HEK293 (cell line): Measurements from ENCODE around the gene TMPRSS7.

Source experiments
- CTCF ChIA-PET: fragments of 350-600 bp; formaldehyde crosslinking; extraction: SDS; loops from one replicate; lab custom pipeline; 2021; ENCODE audit warnings: antibody characterized with exemption; lab: Yijun Ruan, JAX
- POLR2A ChIA-PET: fragments of 300-600 bp; formaldehyde crosslinking; extraction: SDS; loops from one replicate; lab custom pipeline; 2020; ENCODE audit warnings: antibody characterized with exemption, inconsistent platforms; lab: Yijun Ruan, JAX
- H3K27ac ChIP-seq: fragments of 200-500 bp; sonication (Bioruptor generic); 2 replicates; pipeline ENCODE4 v1.5.1; 2014; ENCODE audit warnings: low read depth, low read length, control low read depth, inconsistent platforms; ENCODE audit errors: extremely low read depth
- H3K36me3 ChIP-seq, 2 experiments: fragments of 200-500 bp in 1 of 2; sonication (Bioruptor generic) in 1 of 2; 1 replicate in 1 of 2; 2 replicates in 1 of 2; pipeline ENCODE4 v1.5.1; 2014 to 2017; ENCODE audit warnings: inconsistent platforms in 2 of 2, low read length in 2 of 2; ENCODE audit not compliant: control insufficient read depth in 2 of 2, insufficient read depth in 1 of 2
- H3K4me1 ChIP-seq: fragments of 200-500 bp; sonication (Bioruptor generic); 2 replicates; pipeline ENCODE4 v1.5.1; 2014; ENCODE audit warnings: mild to moderate bottlenecking, low read length, inconsistent platforms; ENCODE audit not compliant: control insufficient read depth, insufficient read depth
- H3K4me3 ChIP-seq: 2 replicates; pipeline ENCODE4 v1.5.1; 2011; ENCODE audit warnings: low read depth, mild to moderate bottlenecking, control low read depth, low read length, moderate library complexity
- H3K9me3 ChIP-seq: fragments of 200-500 bp; sonication (Bioruptor generic); 2 replicates; pipeline ENCODE4 v1.5.1; 2014; ENCODE audit warnings: low read depth, low read length, inconsistent platforms; ENCODE audit not compliant: control insufficient read depth, insufficient read depth
- GFI1B ChIP-seq: fragments of 450-650 bp; formaldehyde crosslinking; IDR thresholded peaks from 2 replicates; pipeline ENCODE4 v1.5.1; 2016; ENCODE audit warnings: missing biosample characterization, missing genetic modification characterization
- GLIS1 ChIP-seq: fragments of 450-650 bp; formaldehyde crosslinking; IDR thresholded peaks from 2 replicates; pipeline ENCODE4 v1.5.1; 2016; ENCODE audit warnings: missing biosample characterization, missing genetic modification characterization
- MEIS1 ChIP-seq: sonication (generic); formaldehyde crosslinking; IDR thresholded peaks from 2 replicates; pipeline ENCODE4 v1.8.1; 2022; ENCODE audit warnings: missing genetic modification reagents, mild to moderate bottlenecking, borderline replicate concordance
- RBAK ChIP-seq: fragments of 450-650 bp; formaldehyde crosslinking; IDR thresholded peaks from 2 replicates; pipeline ENCODE4 v1.5.1; 2016; ENCODE audit warnings: missing biosample characterization, missing genetic modification characterization
- WT1 ChIP-seq: fragments of 450-650 bp; formaldehyde crosslinking; IDR thresholded peaks from 2 replicates; pipeline ENCODE4 v1.5.1; 2016; ENCODE audit warnings: missing biosample characterization, missing genetic modification characterization
- YY2 ChIP-seq: fragments of 450-650 bp; formaldehyde crosslinking; IDR thresholded peaks from 2 replicates; pipeline ENCODE4 v1.5.1; 2016; ENCODE audit warnings: missing biosample characterization, missing genetic modification characterization
- ZBTB17 ChIP-seq: fragments of 450-650 bp; formaldehyde crosslinking; IDR thresholded peaks from 2 replicates; pipeline ENCODE4 v1.5.1; 2016; ENCODE audit warnings: missing biosample characterization, missing genetic modification characterization
- ZFHX2 ChIP-seq: fragments of 450-650 bp; formaldehyde crosslinking; conservative IDR thresholded peaks from 2 replicates; pipeline ENCODE4 v1.5.1; 2016; ENCODE audit warnings: missing biosample characterization, missing genetic modification characterization
- ZNF112 ChIP-seq: fragments of 450-650 bp; formaldehyde crosslinking; IDR thresholded peaks from 2 replicates; pipeline ENCODE4 v1.5.0; 2017; ENCODE audit warnings: missing biosample characterization, missing genetic modification characterization
- ZNF132 ChIP-seq: fragments of 450-650 bp; formaldehyde crosslinking; IDR thresholded peaks from 2 replicates; pipeline ENCODE4 v1.5.1; 2017; ENCODE audit warnings: missing biosample characterization, missing genetic modification characterization, borderline replicate concordance
- ZNF169 ChIP-seq: fragments of 450-650 bp; formaldehyde crosslinking; IDR thresholded peaks from 2 replicates; pipeline ENCODE4 v1.5.1; 2016; ENCODE audit warnings: missing biosample characterization, missing genetic modification characterization
- ZNF202 ChIP-seq: fragments of 450-650 bp; formaldehyde crosslinking; IDR thresholded peaks from 2 replicates; pipeline ENCODE4 v1.5.1; 2016; ENCODE audit warnings: missing biosample characterization, missing genetic modification characterization, borderline replicate concordance
- ZNF248 ChIP-seq: fragments of 450-650 bp; formaldehyde crosslinking; IDR thresholded peaks from 2 replicates; pipeline ENCODE4 v1.5.1; 2017; ENCODE audit warnings: missing biosample characterization, missing genetic modification characterization
- ZNF292 ChIP-seq: fragments of 450-650 bp; formaldehyde crosslinking; IDR thresholded peaks from 2 replicates; pipeline ENCODE4 v1.5.1; 2016; ENCODE audit warnings: low read depth, missing biosample characterization, missing genetic modification characterization, borderline replicate concordance
- ZNF354C ChIP-seq: fragments of 450-650 bp; formaldehyde crosslinking; IDR thresholded peaks from 2 replicates; pipeline ENCODE4 v1.5.1; 2016; ENCODE audit warnings: missing biosample characterization, missing genetic modification characterization, low read depth, borderline replicate concordance
- ZNF391 ChIP-seq: fragments of 450-650 bp; formaldehyde crosslinking; IDR thresholded peaks from 2 replicates; pipeline ENCODE4 v1.5.1; 2016; ENCODE audit warnings: low read depth, missing biosample characterization, missing genetic modification characterization, borderline replicate concordance
- ZNF416 ChIP-seq: fragments of 450-650 bp; formaldehyde crosslinking; IDR thresholded peaks from 2 replicates; pipeline ENCODE4 v1.5.1; 2016; ENCODE audit warnings: missing biosample characterization, missing genetic modification characterization
- ZNF48 ChIP-seq: fragments of 450-650 bp; formaldehyde crosslinking; IDR thresholded peaks from 2 replicates; pipeline ENCODE4 v1.5.1; 2016; ENCODE audit warnings: missing biosample characterization, missing genetic modification characterization
- ZNF510 ChIP-seq: fragments of 450-650 bp; formaldehyde crosslinking; IDR thresholded peaks from 2 replicates; pipeline ENCODE4 v1.5.1; 2018; ENCODE audit warnings: mild to moderate bottlenecking, missing genetic modification characterization, missing biosample characterization; ENCODE audit not compliant: insufficient replicate concordance
- ZNF529 ChIP-seq: fragments of 450-650 bp; formaldehyde crosslinking; IDR thresholded peaks from 2 replicates; pipeline ENCODE4 v1.5.1; 2017; ENCODE audit warnings: missing genetic modification characterization, missing biosample characterization; ENCODE audit not compliant: insufficient replicate concordance
- ZNF561 ChIP-seq: fragments of 450-650 bp; IDR thresholded peaks from 2 replicates; pipeline ENCODE4 v1.5.1; 2018; ENCODE audit warnings: missing biosample characterization, missing genetic modification characterization, borderline replicate concordance
- ZNF621 ChIP-seq: fragments of 450-650 bp; formaldehyde crosslinking; IDR thresholded peaks from 2 replicates; pipeline ENCODE4 v1.5.1; 2017; ENCODE audit warnings: missing biosample characterization, missing genetic modification characterization
- ZNF623 ChIP-seq: fragments of 450-650 bp; formaldehyde crosslinking; IDR thresholded peaks from 2 replicates; pipeline ENCODE4 v1.5.1; 2016; ENCODE audit warnings: missing biosample characterization, missing genetic modification characterization
- ZNF626 ChIP-seq: fragments of 450-650 bp; sonication (Bioruptor Pico); formaldehyde crosslinking; IDR thresholded peaks from 2 replicates; pipeline ENCODE4 v1.5.1; 2018; ENCODE audit warnings: missing biosample characterization, missing genetic modification characterization, inconsistent platforms
- ZNF664 ChIP-seq: fragments of 450-650 bp; formaldehyde crosslinking; IDR thresholded peaks from 2 replicates; pipeline ENCODE4 v1.5.1; 2016; ENCODE audit warnings: missing biosample characterization, missing genetic modification characterization
- ZNF670 ChIP-seq: fragments of 450-650 bp; formaldehyde crosslinking; IDR thresholded peaks from 2 replicates; pipeline ENCODE4 v1.5.1; 2016; ENCODE audit warnings: missing biosample characterization, missing genetic modification characterization, low read depth
- ZSCAN16 ChIP-seq: fragments of 450-650 bp; formaldehyde crosslinking; IDR thresholded peaks from 2 replicates; pipeline ENCODE4 v1.5.1; 2016; ENCODE audit warnings: missing biosample characterization, missing genetic modification characterization
- TF ChIP-seq, protein P1 (sequence below): fragments of 450-650 bp; formaldehyde crosslinking; IDR thresholded peaks from 2 replicates; pipeline ENCODE4 v1.5.1; 2016; ENCODE audit warnings: missing biosample characterization, missing genetic modification characterization
- TF ChIP-seq, protein P2 (sequence below): fragments of 450-650 bp; formaldehyde crosslinking; IDR thresholded peaks from 2 replicates; pipeline ENCODE4 v1.5.1; 2016; ENCODE audit warnings: missing biosample characterization, missing genetic modification characterization
- TF ChIP-seq, protein P3 (sequence below): fragments of 450-650 bp; formaldehyde crosslinking; IDR thresholded peaks from 2 replicates; pipeline ENCODE4 v1.5.1; 2016; ENCODE audit warnings: missing biosample characterization, missing genetic modification characterization, borderline replicate concordance

The TMPRSS7 gene

DNA sequence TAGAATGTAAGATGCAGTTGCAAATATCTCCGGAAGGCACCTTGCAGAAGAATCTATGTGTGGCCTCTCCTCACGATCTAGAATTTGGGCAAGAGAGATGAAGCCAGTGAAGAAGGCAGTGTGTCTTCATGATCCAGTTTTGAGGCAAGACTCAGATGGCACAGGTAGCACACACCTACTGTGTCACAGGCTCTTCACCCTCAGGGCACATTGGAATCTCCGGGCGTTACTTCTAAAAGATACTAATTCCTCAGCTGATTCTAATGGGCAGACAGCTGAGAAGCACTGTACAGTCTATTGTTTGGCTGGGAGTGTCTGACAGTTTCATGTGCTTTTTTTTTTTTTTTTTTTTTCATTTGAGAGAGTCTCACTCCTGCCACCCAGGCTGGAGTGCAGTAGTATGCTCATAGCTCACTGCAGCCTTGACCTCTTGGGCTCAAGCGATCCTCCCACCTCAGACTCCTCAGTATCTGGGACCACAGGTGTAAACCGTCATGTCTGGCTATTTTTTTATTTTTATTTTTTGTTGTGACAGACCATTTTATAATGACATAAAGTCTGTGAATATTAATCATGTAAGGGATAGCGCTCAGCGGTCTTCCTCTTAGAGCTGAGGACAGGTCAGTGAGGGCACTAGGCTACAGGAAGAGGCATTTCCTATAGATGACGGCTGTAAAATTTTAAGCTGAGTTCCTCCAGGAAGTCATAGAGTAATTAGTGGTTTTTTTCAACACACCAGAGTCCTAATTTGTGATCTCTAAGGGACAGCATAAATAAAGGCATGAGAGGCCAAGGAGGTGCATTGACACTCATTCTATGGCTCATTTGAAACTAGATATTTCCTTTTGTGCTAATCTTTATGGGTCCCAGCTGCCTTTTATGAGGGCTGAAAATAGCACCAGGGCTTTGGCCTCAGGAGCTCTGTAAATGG lies 55.7 kb downstream of the TMPRSS7 start:
- no peak overlapping the region for H3K4me3 ChIP-seq
- H3K4me1 ChIP-seq = peaks cover 14% of the 10 kb centered on the region; the same call in 1 of the 2 replicates
- H3K36me3 ChIP-seq = peaks cover 4 to 11% of the 10 kb centered on the region in 2 experiments; a peak in 2 of 3 replicates
- H3K9me3 ChIP-seq = no peaks in the 10 kb centered on the region
- POLR2A ChIA-PET = interaction anchor here (0.6 kb wide), 1 partner anchor 329 kb away, joined by 3 read pairs; no protein-coding TSS in a partner anchor
- H3K27ac ChIP-seq = peak overlapping the region; percentile 68
- CTCF ChIA-PET = interaction anchor here (0.7 kb wide), 1 partner anchor 709 kb away, joined by 4 read pairs; no protein-coding TSS in a partner anchor
- TF ChIP-seq, protein P1, sequence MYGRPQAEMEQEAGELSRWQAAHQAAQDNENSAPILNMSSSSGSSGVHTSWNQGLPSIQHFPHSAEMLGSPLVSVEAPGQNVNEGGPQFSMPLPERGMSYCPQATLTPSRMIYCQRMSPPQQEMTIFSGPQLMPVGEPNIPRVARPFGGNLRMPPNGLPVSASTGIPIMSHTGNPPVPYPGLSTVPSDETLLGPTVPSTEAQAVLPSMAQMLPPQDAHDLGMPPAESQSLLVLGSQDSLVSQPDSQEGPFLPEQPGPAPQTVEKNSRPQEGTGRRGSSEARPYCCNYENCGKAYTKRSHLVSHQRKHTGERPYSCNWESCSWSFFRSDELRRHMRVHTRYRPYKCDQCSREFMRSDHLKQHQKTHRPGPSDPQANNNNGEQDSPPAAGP (tag by site-specific recombination) = peak; percentile 80
- TF ChIP-seq ZNF292 (tag by site-specific recombination) (no peak), GLIS1 (tag by site-specific recombination) (peak; percentile 97), ZNF132 (tag by site-specific recombination) (no peak), ZNF670 (no peak), ZNF626 (tag by site-specific recombination) (no peak), MEIS1 (no peak), ZNF416 (tag by site-specific recombination) (no peak), ZNF48 (no peak), ZBTB17 (tag by site-specific recombination) (no peak; the same call in 1 of the 2 replicates), ZSCAN16 (tag by site-specific recombination) (no peak), ZNF202 (tag by site-specific recombination) (no peak), YY2 (no peak), ZNF510 (tag by site-specific recombination) (no peak), ZNF561 (tag by site-specific recombination) (peak; percentile 39; the same call in 1 of the 2 replicates), ZNF112 (no peak), ZNF354C (tag by site-specific recombination) (no peak), RBAK (no peak), ZNF621 (tag by site-specific recombination) (no peak), WT1 (tag by site-specific recombination) (peak; percentile 66), ZNF529 (tag by site-specific recombination) (no peak), GFI1B (tag by site-specific recombination) (peak; percentile 83; the same call in 1 of the 2 replicates), ZNF169 (tag by site-specific recombination) (no peak), ZNF664 (tag by site-specific recombination) (no peak), ZFHX2 (tag by site-specific recombination) (no peak), ZNF248 (tag by site-specific recombination) (no peak), ZNF623 (tag by site-specific recombination) (no peak), ZNF391 (tag by site-specific recombination) (no peak)
- TF ChIP-seq, protein P2, sequence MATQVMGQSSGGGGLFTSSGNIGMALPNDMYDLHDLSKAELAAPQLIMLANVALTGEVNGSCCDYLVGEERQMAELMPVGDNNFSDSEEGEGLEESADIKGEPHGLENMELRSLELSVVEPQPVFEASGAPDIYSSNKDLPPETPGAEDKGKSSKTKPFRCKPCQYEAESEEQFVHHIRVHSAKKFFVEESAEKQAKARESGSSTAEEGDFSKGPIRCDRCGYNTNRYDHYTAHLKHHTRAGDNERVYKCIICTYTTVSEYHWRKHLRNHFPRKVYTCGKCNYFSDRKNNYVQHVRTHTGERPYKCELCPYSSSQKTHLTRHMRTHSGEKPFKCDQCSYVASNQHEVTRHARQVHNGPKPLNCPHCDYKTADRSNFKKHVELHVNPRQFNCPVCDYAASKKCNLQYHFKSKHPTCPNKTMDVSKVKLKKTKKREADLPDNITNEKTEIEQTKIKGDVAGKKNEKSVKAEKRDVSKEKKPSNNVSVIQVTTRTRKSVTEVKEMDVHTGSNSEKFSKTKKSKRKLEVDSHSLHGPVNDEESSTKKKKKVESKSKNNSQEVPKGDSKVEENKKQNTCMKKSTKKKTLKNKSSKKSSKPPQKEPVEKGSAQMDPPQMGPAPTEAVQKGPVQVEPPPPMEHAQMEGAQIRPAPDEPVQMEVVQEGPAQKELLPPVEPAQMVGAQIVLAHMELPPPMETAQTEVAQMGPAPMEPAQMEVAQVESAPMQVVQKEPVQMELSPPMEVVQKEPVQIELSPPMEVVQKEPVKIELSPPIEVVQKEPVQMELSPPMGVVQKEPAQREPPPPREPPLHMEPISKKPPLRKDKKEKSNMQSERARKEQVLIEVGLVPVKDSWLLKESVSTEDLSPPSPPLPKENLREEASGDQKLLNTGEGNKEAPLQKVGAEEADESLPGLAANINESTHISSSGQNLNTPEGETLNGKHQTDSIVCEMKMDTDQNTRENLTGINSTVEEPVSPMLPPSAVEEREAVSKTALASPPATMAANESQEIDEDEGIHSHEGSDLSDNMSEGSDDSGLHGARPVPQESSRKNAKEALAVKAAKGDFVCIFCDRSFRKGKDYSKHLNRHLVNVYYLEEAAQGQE = no peak
- TF ChIP-seq, protein P3, sequence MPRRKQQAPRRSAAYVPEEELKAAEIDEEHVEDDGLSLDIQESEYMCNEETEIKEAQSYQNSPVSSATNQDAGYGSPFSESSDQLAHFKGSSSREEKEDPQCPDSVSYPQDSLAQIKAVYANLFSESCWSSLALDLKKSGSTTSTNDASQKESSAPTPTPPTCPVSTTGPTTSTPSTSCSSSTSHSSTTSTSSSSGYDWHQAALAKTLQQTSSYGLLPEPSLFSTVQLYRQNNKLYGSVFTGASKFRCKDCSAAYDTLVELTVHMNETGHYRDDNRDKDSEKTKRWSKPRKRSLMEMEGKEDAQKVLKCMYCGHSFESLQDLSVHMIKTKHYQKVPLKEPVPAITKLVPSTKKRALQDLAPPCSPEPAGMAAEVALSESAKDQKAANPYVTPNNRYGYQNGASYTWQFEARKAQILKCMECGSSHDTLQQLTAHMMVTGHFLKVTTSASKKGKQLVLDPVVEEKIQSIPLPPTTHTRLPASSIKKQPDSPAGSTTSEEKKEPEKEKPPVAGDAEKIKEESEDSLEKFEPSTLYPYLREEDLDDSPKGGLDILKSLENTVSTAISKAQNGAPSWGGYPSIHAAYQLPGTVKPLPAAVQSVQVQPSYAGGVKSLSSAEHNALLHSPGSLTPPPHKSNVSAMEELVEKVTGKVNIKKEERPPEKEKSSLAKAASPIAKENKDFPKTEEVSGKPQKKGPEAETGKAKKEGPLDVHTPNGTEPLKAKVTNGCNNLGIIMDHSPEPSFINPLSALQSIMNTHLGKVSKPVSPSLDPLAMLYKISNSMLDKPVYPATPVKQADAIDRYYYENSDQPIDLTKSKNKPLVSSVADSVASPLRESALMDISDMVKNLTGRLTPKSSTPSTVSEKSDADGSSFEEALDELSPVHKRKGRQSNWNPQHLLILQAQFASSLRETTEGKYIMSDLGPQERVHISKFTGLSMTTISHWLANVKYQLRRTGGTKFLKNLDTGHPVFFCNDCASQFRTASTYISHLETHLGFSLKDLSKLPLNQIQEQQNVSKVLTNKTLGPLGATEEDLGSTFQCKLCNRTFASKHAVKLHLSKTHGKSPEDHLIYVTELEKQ (tag by site-specific recombination) = peak; percentile 76
